ENCODE results near the gene IL9.

DNA sequence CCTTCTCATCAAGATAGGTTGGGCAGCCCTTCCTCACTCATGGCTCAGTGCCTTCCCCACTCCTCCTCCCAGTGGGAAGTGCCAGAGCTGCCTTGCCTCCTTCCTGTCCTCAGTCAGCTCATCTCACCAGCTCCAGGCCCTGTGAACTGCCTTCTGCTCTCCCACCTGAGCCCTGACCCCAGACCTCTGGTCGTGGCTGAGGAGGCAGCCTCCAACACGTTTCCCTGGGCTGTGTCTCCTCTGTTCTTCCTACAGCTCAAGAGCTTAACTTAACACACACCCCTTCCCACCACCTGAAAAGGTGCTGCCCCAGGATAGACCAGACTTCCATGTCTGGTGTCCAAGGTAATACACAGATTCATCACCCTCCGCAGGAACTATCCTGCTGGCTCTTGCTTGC, 21.2 kb downstream of the IL9 start:
- no peak for TF ChIP-seq POLR2A (IDR thresholded peaks at IDR 0.05; ENCODE audit: low read length)
- no peak for TF ChIP-seq GATA1 (IDR thresholded peaks at IDR 0.05; ENCODE audit: low read depth, low read length)

Measured in erythroblast (primary cell).